Uterus (tissue), 4 donors: Measurements from ENCODE around the gene HOXC13. TPM values are rescaled to one million over a fixed set of nuclear protein-coding genes. Genes with fewer than 3 reads are reported as not detected.

Experiments
- DNase-seq, 2 donors: peaks; one replicate each; pipeline ENCODE4 v3.0.0-alpha.2; 2019 to 2020
- H3K27ac ChIP-seq, 2 donors: fragments of 200-600 bp; sonication (generic); 1 replicate in 1 of 2; 2 replicates in 1 of 2; pipeline ENCODE4 v1.5.1; 2016 to 2018
- H3K27me3 ChIP-seq, 2 donors: fragments of 200-600 bp; sonication (generic); one replicate each; pipeline ENCODE4 v1.5.1; 2018 to 2019; ENCODE audit warnings: control low read depth in 1 of 2
- H3K36me3 ChIP-seq, 2 donors: fragments of 200-600 bp; sonication (generic); one replicate each; pipeline ENCODE4 v1.5.1; 2019; ENCODE audit warnings: control low read depth in 1 of 2
- H3K4me1 ChIP-seq, 2 donors: fragments of 200-600 bp; sonication (generic); one replicate each; pipeline ENCODE4 v1.5.1; 2018 to 2019; ENCODE audit warnings: control low read depth in 1 of 2
- H3K4me3 ChIP-seq, 2 donors: fragments of 200-600 bp; sonication (generic); 1 replicate in 1 of 2; 2 replicates in 1 of 2; pipeline ENCODE4 v1.5.1; 2018 to 2019; ENCODE audit warnings: mild to moderate bottlenecking in 1 of 2
- H3K9me3 ChIP-seq, 2 donors: fragments of 200-600 bp; sonication (generic); one replicate each; pipeline ENCODE4 v1.5.1; 2019; ENCODE audit warnings: control low read depth in 1 of 2
- POLR2A ChIP-seq, 2 donors: fragments of 450-650 bp; IDR thresholded peaks; one replicate each; pipeline ENCODE4 v1.6.1; 2016; ENCODE audit warnings: antibody characterized with exemption in 2 of 2, mild to moderate bottlenecking in 1 of 2, moderate library complexity in 1 of 2
- intact Hi-C: fragments of 100-400 bp; cut with DNase I; formaldehyde crosslinking; loops from one replicate; pipeline ENCODE4 v1.15.1; 2023; ENCODE audit warnings: low total_unique reads
- total RNA-seq, 4 donors: library from RNA; depleted of rRNA in 3 of 4; stranded (reverse); fragments of >200 nt in 3 of 4; gene quantifications; one replicate each; pipeline versions ENCODE4 v1.1.0 to v1.2.4, GENCODE V29; 2014 to 2023
- TF ChIP-seq, protein P1 (sequence below), 4 experiments: fragments of 200-600 bp in 2 of 4; fragments of 450-650 bp in 2 of 4; sonication (generic) in 2 of 4; IDR thresholded peaks; one replicate each; pipeline ENCODE4 v1.5.1; 2016 to 2019; ENCODE audit warnings: antibody characterized with exemption in 4 of 4, mild to moderate bottlenecking in 2 of 4, moderate library complexity in 1 of 4
- donor health status: DM: yes; HTN: yes; CAD: no.

Gene HOXC13
- total RNA-seq, 4 donors from 2014 or later = not detected

DNA sequence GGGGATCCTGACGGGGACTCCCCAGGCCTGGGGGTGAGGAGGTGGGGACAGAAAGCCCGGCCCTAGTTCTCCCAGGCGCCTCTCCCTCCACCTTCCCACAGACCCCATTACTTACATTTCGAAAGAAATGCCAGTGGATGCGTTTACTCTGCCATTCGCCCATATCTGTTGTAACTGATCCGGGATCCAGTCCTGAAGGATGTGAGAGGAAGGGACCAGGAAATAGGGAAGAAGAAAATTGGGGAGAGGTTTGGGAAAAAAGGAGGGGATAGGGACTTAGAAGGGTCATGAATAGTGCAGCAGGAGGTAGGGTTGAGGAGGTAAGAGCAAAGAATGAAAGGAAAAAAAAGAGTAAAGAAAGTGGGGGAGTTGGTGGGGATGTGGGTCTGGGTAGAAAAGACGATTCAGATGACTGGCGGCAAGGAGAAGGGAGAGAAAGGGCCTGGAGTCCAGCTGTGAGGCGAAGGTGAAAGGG lies 17.2 kb downstream of the HOXC13 start:
- Histone ChIP-seq H3K9me3 (no peaks in the 10 kb centered on the region), H3K4me3 (no peak overlapping the region), H3K36me3 (no peaks in the 10 kb centered on the region), H3K27me3 (peaks cover 39 to 87% of the 10 kb centered on the region in 2 donors), H3K27ac (no peak overlapping the region), H3K4me1 (no peaks in the 10 kb centered on the region)
- no peak for DNase-seq
- TF ChIP-seq, protein P1, sequence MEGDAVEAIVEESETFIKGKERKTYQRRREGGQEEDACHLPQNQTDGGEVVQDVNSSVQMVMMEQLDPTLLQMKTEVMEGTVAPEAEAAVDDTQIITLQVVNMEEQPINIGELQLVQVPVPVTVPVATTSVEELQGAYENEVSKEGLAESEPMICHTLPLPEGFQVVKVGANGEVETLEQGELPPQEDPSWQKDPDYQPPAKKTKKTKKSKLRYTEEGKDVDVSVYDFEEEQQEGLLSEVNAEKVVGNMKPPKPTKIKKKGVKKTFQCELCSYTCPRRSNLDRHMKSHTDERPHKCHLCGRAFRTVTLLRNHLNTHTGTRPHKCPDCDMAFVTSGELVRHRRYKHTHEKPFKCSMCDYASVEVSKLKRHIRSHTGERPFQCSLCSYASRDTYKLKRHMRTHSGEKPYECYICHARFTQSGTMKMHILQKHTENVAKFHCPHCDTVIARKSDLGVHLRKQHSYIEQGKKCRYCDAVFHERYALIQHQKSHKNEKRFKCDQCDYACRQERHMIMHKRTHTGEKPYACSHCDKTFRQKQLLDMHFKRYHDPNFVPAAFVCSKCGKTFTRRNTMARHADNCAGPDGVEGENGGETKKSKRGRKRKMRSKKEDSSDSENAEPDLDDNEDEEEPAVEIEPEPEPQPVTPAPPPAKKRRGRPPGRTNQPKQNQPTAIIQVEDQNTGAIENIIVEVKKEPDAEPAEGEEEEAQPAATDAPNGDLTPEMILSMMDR (IDR thresholded peaks at IDR 0.05) = no peak
- no peak for TF ChIP-seq POLR2A (IDR thresholded peaks at IDR 0.05)
- intact Hi-C loops = no loop called here

DNA sequence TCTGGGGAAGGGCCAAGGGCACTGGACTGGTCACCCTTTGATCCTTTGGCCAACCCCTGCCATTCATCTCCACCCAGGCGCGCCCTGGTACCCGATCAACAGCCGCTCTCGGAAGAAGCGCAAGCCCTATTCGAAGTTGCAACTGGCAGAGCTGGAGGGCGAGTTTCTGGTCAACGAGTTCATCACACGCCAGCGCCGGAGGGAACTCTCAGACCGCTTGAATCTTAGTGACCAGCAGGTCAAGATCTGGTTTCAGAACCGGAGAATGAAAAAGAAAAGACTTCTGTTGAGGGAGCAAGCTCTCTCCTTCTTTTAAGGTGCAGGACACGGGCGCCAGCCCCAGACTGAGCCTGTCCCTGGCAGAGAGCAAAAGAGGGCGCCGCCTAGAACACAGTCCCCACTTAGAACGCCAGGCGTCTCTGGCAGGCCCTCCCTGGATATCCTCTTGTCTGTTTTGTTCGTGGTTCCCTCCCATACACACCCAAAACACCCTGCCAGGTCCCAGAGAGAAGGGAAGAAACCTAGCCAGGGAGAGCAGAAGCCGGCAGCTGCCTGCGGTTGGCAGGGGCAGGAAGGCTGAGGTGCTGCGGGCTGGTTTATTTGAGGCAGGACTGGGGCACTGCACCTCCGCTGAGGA lies 17.7 kb downstream of the HOXC13 start:
- intact Hi-C loops = no loop called here
- Histone ChIP-seq H3K27ac (no peak overlapping the region), H3K4me3 (no peak overlapping the region), H3K4me1 (no peaks in the 10 kb centered on the region), H3K9me3 (no peaks in the 10 kb centered on the region), H3K27me3 (peaks cover 37 to 87% of the 10 kb centered on the region in 2 donors), H3K36me3 (no peaks in the 10 kb centered on the region)
- DNase-seq = peak in 1 of 2 donors; percentile 12
- TF ChIP-seq, protein P1 (IDR thresholded peaks at IDR 0.05) = no peak
- TF ChIP-seq POLR2A (IDR thresholded peaks at IDR 0.05) = no peak

DNA sequence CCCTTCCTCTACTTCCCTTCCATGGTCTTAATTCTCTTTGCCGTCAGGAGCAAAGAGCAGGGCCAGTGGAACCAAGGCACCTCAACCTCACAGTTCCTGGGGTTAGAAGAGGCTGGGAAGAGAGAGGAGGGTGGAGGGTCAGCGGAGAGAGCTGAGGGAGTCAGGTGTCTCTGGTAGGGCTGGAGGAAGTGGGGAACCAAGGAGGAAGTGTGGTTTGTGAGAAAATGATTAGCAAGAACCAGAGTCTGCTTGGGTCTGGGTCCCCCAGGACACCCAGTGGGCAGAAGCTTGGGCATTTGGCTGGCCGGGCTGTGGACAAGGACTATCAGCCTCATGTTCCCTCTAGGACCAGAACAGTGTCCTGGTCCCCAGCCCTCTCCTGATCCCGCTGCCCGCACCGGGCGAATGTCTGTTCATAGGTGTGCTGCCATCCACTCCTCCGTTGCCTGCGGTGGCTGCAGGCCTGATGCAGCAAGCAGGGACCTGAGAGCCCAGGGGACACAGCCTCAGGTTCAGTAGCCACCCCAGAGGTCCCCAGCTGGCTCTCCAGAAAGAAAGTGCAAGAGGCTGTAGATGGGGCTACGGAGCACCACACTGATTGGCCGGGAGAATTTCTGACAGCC lies 18.4 kb downstream of the HOXC13 start:
- intact Hi-C loops = no loop called here
- H3K27me3 ChIP-seq = peaks cover 35 to 87% of the 10 kb centered on the region in 2 donors
- H3K36me3 ChIP-seq = no peaks in the 10 kb centered on the region
- DNase-seq = peak in 1 of 2 donors; percentile 10
- no peak overlapping the region for H3K27ac ChIP-seq
- H3K9me3 ChIP-seq = no peaks in the 10 kb centered on the region
- H3K4me1 ChIP-seq = no peaks in the 10 kb centered on the region
- H3K4me3 ChIP-seq = no peak overlapping the region
- TF ChIP-seq, protein P1 (IDR thresholded peaks at IDR 0.05) = no peak
- no peak for TF ChIP-seq POLR2A (IDR thresholded peaks at IDR 0.05)

DNA sequence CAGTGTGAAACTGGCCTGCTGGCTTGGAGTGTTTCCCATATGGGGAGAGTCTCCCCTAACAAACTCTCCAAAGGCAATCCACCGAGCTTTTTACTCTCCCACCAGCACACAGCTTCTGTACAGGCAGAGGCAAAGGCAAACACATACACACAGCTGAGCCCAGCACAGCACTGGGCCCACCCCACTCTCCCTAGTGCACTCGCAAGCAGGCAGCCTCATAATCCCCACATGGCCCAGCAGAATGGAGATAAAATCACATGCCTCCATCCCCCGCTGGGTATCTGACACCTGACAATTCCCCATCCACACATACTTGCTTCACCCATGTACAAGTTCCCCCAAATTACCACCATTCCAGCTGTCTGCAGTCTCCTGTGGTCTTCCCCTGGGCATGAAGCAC lies 19.5 kb downstream of the HOXC13 start:
- H3K4me3 ChIP-seq = no peak overlapping the region
- TF ChIP-seq POLR2A (IDR thresholded peaks at IDR 0.05) = no peak
- TF ChIP-seq, protein P1 (IDR thresholded peaks at IDR 0.05) = no peak
- H3K27me3 ChIP-seq = peaks cover 35 to 88% of the 10 kb centered on the region in 2 donors
- H3K36me3 ChIP-seq = no peaks in the 10 kb centered on the region
- H3K27ac ChIP-seq = no peak overlapping the region
- no peaks in the 10 kb centered on the region for H3K9me3 ChIP-seq
- H3K4me1 ChIP-seq = no peaks in the 10 kb centered on the region
- intact Hi-C loops = no loop called here
- DNase-seq = no peak

DNA sequence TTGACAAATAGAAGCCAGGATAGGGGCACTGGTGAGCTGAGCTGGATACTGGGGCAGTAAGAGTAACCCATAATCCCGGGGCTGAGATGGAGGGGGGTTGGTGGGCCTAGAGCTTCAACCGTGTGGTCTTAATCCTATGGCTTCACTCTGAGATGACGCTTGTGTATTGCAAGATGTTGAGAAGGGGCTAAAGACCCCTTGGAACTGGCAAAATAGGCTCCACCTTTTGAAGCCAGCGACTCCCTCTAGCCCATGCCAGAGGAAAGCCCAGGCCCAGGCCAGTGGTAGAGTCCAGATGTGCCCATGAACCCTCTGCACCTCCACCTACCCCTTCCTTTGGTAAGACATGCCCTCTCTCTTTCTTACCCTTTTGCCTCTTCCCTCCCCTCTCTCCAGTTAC lies 20.7 kb downstream of the HOXC13 start:
- no peak overlapping the region for H3K27ac ChIP-seq
- peaks cover 37 to 87% of the 10 kb centered on the region in 2 donors for H3K27me3 ChIP-seq
- TF ChIP-seq POLR2A (IDR thresholded peaks at IDR 0.05) = no peak
- TF ChIP-seq, protein P1 (IDR thresholded peaks at IDR 0.05) = no peak
- no peaks in the 10 kb centered on the region for H3K36me3 ChIP-seq
- H3K9me3 ChIP-seq = no peaks in the 10 kb centered on the region
- H3K4me1 ChIP-seq = no peaks in the 10 kb centered on the region
- intact Hi-C loops = no loop called here
- no peak overlapping the region for H3K4me3 ChIP-seq
- DNase-seq = no peak
